ENCODE measurements around the gene ARCN1.
"Not testable (repeated sequence)": the region's sequence is repeated elsewhere in the genome, so short reads cannot be mapped to it uniquely, and the experiment has no call there.

The ARCN1 gene

GRCh38 chr11:118606844-118607228, 34.6 kb downstream of the ARCN1 start:
- DNase-seq, result no peak

GRCh38 chr11:118607401-118608359, 35.5 kb downstream of the ARCN1 start, which contains the start of gene PHLDB1:
TSS of gene PHLDB1 (plus strand) at chr11:118607615. CDS start at chr11:118613837, 6,222 bp downstream.
- DNase-seq, result peak; percentile 55

DNA sequence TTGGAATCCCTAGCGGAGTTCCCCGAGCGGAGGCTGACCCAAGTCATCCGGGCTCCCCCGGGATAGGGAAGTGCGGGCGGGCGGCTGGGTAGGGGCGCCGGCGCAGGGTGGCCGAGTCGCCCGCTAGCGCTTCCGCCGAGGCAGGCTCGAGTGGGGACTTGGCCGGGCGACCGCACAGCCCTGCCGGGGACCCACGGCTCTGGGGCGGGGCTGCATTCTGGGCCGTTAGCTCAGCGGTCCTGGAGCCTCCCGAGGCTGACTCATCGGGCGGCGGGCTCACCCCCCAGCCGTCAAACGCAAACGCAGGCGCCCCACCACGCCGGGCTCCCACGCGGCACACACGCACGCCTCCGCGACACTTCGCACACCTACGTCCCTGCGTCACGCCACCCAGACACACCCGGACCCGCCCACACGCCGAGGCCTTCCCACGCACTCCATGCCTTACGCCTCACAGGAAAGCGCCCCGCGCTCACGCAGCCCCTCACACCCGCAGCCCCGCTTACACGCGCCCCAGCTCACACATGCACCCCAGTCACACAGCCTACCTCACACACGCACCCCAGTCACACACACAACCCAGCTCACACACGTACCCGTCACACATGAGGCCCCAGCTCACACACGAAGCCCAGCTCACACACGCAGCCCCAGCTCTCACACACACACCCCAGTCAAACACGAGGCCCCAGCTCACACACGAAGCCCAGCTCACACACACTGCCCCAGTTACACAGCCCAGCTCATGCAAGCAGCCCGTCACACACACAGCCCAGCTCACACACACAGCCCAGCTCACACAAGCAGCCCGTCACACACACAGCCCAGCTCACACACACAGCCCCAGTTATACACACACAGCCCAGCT, 36.4 kb downstream of the ARCN1 start:
- DNase-seq, result peak; percentile 86

GRCh38 chr11:118609380-118610224, 37.4 kb downstream of the ARCN1 start:
- peak; percentile 46 for DNase-seq

- peak; percentile 13 for DNase-seq
These were observed 38.1 kb downstream of the ARCN1 start for GRCh38 chr11:118610225-118610772.

DNA sequence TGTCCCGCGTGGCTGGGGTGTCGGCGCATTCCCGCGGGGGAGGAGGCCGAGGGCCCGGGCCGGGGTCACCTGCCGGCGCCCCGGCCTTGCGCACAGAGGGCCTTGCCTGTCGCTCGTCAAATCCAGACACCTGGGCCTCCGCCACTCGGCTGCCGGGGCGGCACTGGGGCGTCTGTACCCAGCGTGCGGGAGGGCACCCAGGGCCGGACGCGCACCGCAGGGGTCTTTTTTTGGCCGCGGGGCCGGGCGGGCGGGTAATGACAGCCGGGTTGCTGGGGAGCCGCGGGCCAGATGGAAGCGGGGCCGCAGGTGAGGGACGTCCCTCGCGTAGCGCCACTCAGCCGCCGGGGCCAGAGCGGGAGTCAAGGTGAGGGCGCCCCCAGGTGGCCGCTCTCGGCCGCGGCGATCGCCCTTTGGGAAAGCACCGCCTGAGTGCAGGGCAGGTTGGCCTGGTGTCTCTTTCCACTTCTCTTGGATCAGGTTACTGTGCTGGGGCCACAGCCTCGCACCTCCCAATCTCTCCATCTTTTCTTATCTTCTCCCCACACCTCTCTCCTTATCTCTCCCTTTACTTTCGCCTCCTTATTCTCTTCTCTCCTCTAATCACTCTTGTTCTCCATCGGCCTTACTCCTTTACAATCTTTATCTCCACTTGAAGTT, 38.7 kb downstream of the ARCN1 start:
- peak; percentile 87 for DNase-seq

GRCh38 chr11:118611433-118611795, 39.2 kb downstream of the ARCN1 start:
- DNase-seq, result not testable (repeated sequence)

GRCh38 chr11:118612378-118612777, 40.2 kb downstream of the ARCN1 start:
- DNase-seq, result no peak

DNA sequence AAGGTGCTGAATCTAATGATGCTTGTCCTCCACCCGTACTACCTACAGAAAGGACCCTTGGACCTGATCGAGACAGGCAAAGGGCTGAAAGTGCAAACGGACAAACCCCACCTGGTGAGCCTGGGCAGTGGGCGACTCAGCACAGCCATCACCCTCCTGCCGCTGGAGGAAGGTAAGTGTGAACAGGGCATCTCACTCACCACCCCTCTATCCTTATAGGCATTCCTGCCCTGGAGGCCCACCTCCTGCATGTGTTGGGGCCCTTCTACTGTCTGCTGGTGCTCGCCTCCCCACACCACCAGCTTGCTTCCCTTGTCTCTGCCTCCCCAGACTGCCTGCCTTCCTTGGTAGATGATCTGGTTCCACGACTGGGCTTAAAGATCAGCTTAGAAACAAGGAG, 42.3 kb downstream of the ARCN1 start:
- no peak for DNase-seq

DNA sequence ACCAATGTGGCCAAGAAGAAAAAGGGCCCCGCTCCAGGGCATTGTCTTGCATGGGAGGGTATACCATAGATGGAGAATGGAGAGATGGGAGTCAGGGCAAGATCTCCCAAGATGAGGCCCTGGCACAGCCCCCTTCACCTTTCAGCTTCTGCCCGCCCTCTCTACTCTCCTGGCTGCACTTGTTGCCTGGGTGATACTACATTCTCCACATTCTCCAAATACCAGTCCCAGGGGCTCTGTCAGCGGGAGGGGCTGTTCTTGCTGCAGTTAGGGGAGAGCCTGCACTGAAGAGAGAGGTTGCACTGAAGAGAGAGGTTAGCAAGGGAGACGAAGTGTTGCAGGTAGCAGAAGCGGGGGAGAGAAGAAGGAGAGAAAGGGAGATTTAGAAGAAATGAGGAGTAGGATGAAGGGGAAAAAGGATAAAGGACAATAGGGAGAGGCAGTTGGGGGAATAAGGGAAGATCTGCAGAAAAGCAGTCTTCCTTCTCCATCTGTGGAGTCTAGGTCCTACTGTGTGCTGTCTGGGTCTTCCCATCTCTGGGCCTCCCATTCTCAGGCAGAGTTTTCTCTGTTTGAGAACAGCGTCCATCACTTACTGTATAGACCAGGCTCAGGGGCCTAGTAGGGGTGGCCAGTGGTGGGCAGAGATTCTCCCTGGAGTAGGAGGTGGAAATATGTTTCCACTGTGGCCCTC, 43.2 kb downstream of the ARCN1 start:
- DNase-seq, result no peak

GRCh38 chr11:118615976-118616371, 43.8 kb downstream of the ARCN1 start:
- no peak for DNase-seq

GRCh38 chr11:118618115-118618990, 46.1 kb downstream of the ARCN1 start:
- DNase-seq, result no peak

DNA sequence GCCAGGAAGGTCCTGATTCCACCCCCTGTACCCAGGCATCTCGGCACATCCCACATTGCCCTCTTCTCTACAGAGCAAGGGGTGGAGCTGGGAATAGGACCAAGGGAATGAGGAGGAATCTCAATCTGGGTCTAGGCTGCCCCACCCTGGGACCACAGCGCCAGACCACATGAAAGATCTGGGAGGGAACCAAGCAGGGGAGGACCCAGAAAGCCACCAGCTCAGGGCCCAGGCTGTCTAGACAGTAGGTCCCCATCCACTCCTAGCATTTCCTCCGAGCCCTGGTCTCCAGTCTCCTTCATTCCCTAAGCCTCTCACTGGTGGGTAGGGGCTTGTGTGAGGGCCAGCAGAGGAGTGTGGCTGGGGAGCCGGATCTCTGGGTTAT, 46.8 kb downstream of the ARCN1 start:
- no peak for DNase-seq

DNA sequence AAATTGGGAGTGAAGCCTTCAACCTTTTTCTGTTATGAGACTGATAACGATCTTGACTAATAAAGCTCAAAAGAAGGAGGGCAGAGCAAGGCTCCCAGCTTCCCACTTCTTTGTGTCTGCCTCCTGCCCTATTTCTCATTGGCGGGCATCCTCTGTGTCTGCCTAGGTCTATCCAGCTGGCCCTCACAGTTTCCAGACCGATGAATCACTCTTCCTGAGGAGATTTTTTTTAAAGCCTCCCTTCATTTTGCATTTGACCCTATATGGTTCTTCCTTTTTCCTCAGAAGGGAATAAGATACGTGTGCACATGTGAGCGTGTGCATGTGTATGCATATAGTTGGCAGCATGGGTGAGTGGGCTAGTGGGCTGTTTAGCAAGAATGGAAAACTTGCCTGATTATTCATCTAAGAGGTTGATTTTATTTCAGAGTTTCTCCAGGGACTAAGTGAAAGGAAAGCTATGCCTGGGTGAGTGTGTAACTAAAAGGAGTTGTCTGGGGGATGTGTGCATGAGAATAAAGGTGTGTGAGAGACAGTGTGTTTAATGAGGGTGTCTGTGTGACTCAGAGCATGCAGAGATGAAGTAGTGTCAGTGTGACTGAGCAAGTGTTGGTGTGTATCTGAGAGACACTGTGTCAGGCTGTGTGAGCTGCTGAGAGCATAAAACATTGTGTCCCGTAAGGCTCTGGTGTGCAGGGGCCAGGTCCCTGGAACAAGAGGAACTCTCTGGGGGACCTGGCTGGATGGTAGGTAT, 47.4 kb downstream of the ARCN1 start:
- DNase-seq, result no peak

DNA sequence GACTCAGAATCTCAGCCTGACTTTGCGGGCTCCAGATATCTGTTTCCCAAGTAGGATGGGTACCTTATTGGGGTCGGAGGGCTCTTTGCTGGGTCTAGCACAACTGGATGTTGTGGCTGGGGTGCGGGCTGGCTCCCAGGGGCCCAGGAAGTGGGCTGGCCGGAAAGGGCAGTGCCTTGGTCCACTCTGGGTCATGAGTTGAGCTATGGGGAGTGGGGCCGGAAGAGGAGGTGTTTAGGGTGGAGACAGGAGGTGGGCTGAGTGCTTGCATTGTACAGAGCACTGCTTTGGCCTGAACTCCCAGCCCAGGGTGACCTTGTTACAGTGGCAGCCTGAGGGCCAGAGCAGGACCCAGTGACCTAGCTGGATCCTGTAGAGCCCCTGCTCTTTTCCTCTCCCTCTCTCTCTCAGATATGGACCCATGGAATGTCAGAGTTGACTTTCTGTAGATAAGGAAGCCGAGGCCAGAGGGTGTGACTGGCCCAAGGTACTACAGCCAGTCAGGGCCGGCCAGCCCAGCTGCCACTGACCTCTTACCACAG, 48.4 kb downstream of the ARCN1 start:
- no peak for DNase-seq

GRCh38 chr11:118621071-118621783, 49.0 kb downstream of the ARCN1 start:
- DNase-seq, result peak; percentile 21

GRCh38 chr11:118621784-118622375, 49.7 kb downstream of the ARCN1 start:
- DNase-seq, result no peak
